NCI-H345 (cell line): ENCODE results near the gene TRAPPC11.

Source experiments
- DNase-seq: peaks from one replicate; lab custom pipeline; 2025; lab: John Stamatoyannopoulos, UW

TRAPPC11 gene

DNA sequence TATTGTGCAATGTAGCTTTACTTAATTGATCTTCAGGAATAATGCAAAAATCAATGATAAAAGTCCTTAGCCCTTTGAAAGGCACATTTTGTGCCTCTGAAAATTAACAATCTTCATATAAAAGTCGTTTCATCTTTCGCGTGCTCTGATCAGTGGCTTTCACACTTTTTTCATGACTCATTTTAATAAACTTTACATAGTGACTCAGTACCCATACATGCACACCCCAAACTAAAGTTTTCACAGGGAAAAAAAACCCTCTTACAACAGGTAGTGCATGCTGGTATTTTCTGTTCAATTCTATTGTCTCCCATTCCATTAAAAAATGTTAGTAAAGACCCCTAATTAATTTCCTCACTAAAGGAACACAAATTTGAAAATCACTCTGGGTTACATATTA, 21.6 kb upstream of the TRAPPC11 start:
- no peak for DNase-seq

DNA sequence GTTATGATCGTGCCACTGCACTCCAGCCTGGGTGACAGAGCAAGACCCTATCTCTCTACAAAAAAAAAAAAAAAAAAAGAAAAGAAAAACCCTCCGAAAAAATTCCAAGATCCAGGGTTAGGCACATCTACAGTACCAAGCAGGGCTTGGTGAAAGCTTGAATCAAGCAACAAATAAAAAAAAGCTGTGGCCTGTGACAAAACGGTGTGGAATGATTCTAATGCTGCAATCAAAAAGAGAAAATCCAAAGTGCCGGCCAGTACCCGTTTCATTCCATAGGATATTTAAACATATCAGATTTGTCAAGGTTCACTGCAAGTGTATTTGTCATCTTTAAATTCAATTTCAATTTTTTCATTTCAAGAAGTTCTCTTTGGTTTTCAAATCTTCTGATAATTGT, 20.7 kb upstream of the TRAPPC11 start:
- DNase-seq: no peak

DNA sequence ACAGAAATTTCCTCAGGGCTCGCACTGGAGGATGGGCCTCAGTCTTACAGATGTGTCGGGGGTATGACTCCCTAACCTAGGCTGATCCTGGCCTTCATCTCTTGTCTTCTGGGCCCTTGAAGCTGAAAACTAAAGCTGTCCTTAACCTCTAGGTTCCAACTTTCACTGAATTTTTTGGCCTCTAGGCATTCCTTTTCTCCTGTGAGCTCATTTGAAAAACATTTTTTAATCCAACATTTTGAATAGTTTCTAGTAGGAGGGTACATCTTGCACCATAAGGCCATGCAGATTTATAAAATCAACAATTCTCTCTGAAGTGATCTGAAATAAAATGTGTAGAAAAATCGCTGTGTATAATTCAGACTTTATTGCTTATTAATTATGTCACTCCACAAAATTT, 19.8 kb upstream of the TRAPPC11 start:
- no peak for DNase-seq

DNA sequence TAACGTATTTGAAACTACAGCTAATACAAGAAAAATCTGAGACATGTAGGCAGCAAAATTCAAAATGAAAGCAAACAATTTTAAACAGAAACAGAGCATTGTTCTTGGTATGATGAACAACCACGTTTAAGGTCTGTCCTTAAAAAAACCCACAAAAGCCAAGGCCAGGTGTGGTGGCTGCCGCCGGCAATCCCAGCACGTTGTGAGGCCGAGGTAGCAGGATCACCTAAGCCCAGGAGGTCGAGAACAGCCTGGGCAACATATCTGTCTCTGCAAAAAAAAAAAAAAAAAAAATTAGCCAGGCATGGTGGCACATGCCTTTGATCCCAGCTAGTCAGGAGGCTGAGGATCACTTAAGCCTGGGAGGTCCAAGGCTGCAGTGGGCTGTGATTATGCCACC, 13.8 kb upstream of the TRAPPC11 start:
- no peak for DNase-seq

- no peak for DNase-seq
These were observed 1.5 kb upstream of the TRAPPC11 start for GRCh38 chr4:183657564-183657963.

- DNase-seq: no peak
These were observed 598 bp upstream of the TRAPPC11 start for GRCh38 chr4:183658362-183659028.

GRCh38 chr4:183659872-183660242, 764 bp downstream of the TRAPPC11 start:
- DNase-seq: no peak

DNA sequence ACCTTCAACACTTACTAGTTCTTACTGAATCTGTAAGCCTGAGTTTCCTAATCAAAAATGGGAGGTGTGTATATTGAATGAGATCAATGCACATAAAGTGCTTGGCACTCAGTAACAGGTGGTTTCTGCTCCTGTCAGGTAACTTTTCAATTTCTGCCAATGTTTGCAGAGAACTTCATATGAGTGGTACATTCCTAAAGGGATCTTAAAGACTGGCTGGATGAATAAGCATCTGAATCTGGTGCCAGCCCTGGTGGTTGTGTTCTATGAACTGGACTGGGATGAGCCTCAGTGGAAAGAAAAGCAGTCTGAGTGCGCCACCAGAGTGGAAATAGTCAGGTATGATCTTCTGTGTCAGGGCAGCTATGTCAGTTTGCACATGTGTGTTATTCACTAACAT, 7.0 kb downstream of the TRAPPC11 start:
- DNase-seq: no peak

GRCh38 chr4:183670251-183670650, 11.2 kb downstream of the TRAPPC11 start:
- no peak for DNase-seq

DNA sequence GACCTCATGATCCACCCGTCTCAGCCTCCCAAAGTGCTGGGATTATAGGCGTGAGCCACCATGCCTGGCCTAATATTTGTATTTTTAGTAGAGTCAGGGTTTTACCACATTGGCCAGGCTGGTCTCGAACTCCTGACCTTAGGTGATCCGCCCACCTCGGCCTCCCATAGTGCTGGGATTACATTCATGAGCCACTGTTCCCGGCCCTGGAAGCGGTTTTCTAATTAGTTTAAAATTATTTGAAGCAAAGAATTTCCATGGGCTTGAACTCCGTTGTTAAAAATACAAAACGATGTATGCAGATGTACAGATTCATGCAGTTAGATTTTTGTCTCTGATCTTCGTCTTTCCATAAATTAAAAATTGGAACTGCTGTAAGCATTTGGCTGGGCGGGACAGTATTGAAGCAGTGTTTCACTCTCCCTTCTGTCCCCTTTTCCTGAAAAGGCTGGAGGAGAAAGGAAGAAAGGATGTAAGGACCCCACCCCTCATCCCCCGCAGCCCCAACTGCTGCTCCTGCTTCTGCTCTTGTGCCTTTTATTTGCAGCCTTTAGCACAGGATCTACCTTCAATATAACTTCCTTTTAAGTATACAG, 12.0 kb downstream of the TRAPPC11 start:
- DNase-seq: no peak

- no peak for DNase-seq
These were observed 15.1 kb downstream of the TRAPPC11 start for GRCh38 chr4:183674153-183674552.

- no peak for DNase-seq
These were observed 16.5 kb downstream of the TRAPPC11 start for GRCh38 chr4:183675625-183676024.

DNA sequence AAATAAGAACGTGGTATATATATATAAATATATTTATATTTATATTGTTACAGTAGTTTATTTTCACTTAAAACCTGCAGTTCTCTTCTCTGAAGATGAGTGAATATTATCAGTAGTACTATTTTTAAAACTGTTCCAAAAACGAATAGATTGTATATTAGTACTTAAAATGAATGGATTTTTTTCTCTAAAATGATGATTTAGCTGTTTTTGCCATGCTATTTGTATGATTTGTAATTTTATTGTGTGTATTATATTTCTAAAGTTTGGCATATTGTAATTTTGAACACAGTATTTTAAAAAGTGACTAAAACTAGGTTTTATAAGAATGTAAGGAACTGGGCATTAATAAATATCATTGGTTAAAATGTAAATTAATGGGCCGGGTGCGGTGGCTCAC, 22.0 kb downstream of the TRAPPC11 start:
- DNase-seq: no peak

- DNase-seq: no peak
These were observed 27.4 kb downstream of the TRAPPC11 start for GRCh38 chr4:183686461-183686860.

GRCh38 chr4:183688216-183688615, 29.1 kb downstream of the TRAPPC11 start:
- DNase-seq: no peak

DNA sequence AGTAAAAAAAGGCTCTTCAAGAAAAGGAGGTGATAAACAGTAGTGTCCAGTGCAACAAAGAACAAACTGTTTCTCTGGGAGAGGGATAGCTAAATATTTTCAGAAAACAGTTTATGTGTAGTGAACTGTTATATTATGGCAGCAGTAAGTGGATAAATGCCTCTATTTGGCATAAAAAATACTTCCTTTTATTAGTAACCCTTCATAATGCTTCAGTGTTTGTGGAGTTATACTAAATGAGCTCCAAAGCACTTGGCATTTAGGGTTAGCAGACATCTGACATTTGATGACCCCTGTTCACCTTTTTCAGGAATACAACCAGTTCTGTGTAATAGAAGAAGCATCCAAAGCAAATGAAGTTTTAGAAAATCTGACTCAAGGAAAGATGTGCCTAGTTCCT, 31.9 kb downstream of the TRAPPC11 start:
- no peak for DNase-seq

GRCh38 chr4:183691897-183692296, 32.8 kb downstream of the TRAPPC11 start:
- no peak for DNase-seq

DNA sequence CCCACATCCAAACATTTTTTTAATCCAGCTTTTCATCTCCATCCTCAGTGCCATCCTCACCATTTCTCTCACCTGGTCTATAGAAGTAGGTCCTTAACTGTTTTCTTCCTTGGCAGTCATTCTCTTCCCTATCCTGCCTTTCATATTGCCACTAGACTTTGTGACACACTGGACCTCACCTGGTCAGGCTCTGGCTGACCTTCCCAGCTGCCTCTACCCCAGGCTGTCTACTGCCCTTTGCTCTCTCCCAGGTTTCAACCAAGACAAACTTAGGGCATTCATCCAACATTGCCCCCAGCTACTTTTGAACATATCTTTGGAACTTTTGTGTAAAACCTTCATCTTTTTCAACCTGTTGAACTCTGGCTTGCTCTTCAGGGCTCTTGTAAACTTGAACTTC, 39.8 kb downstream of the TRAPPC11 start:
- DNase-seq: no peak

DNA sequence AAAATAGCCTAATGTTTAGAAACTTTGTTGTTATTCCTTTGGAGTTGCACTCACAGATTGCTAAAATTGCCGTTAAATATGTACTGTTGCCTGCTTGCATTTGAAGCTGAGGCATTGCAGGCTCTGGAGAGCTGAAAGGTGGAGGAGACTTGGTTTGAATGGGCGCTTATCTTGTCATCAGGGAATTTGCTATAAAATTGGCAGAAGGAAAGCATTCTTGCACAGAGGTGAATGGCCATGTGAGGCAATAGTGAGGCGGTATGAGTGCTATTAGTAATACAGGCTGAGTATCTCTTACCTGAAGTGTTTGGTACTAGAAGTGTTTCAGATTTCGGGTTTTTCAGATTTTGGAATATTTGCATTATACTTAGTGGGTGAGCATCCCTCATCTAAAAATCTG, 41.3 kb downstream of the TRAPPC11 start:
- DNase-seq: no peak

DNA sequence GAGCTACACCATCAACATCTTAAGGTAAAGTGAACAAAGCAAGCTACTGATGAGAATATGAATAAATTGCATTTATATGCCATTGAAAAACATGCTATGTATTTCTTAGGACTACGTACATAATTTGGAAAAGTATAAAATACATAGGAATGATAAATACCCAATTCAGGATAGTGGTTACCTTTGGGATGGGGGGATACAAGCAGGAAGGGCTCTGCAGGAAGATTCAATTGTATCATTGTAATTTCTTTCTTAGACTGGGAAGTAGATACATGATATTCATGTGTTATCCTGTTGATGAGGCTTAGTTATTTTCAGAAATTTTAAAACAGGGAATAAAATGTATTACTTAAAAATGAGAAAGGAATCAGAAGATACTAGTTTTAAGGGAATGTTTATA, 43.4 kb downstream of the TRAPPC11 start:
- no peak for DNase-seq

GRCh38 chr4:183714626-183715025, 55.5 kb downstream of the TRAPPC11 start:
- DNase-seq: no peak

DNA sequence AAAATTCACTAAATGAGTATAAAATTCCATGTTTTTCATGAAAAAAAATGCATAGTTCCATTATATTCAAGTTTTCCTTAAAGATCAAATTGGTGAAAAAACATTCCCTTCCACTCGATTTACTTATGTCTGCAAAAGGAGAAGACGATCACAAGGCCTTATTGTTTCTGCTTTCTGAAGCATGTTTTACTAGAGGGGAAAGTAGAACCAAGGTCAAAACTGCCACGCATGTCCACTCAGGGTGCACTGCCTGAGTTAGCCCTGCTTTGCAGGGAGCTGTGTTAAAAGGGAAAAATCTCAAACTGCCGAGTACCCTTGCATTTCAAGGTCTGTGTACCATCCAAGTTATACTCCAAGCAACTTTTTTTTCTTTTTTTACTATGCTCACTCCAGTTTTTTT, 57.2 kb downstream of the TRAPPC11 start:
- no peak for DNase-seq

DNA sequence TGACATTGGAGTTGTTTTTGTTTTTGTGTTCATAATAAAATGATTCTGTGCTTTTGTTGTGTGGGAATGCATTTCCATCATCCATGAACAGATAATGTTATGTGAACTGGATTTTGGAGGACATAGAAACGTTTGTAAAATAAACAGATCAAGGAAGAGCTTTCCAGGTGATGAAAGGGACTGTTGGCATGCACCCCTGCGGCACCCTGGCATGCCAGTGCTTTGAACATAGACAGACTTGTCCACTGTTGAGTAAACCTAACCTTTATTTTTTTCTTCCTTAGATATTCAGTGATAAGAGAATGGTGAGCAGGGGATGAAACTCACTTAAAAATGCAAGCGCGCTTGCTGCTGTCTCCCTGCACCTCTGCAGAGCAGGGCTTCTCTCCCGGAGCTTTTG, 59.8 kb downstream of the TRAPPC11 start:
- no peak for DNase-seq
